ENCODE results near the gene CDC16.
A peak's percentile ranks its signal among the peaks of the same experiment; 100 is the strongest.
"Not testable (repeated sequence)": the region's sequence is repeated elsewhere in the genome, so short reads cannot be mapped to it uniquely, and the experiment has no call there.

Gene CDC16, protein sequence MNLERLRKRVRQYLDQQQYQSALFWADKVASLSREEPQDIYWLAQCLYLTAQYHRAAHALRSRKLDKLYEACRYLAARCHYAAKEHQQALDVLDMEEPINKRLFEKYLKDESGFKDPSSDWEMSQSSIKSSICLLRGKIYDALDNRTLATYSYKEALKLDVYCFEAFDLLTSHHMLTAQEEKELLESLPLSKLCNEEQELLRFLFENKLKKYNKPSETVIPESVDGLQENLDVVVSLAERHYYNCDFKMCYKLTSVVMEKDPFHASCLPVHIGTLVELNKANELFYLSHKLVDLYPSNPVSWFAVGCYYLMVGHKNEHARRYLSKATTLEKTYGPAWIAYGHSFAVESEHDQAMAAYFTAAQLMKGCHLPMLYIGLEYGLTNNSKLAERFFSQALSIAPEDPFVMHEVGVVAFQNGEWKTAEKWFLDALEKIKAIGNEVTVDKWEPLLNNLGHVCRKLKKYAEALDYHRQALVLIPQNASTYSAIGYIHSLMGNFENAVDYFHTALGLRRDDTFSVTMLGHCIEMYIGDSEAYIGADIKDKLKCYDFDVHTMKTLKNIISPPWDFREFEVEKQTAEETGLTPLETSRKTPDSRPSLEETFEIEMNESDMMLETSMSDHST

GRCh38 chr13:114234645-114235421 lies at the start of gene CDC16:
Gene CDC16 (plus strand): TSS chr13:114234897. CDS start chr13:114235085, 188 bp downstream.
- DNase-seq: peak; percentile 98

- DNase-seq: no peak
These were observed 49.3 kb upstream of the CDC16 start for GRCh38 chr13:114185182-114185971.

DNA sequence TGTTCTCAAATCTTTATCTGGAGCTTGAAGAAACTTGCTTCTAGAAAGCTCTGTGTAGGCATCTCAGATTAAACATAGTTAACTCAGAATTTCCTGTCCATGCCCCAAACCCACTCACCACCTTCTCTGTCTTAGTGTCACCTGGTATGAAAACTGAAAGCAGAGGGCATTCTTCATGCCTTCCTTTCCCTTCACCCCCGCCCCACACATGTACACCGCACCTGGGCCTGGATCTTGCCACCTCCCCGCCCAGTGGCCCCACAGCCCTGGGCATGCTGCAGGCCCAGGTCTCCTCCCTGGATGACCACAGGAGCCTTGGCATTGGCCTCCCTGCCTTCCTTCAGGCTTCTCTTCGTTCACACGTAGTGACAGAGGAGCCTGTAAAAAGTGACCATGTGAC lies 39.8 kb upstream of the CDC16 start:
- DNase-seq: no peak

DNA sequence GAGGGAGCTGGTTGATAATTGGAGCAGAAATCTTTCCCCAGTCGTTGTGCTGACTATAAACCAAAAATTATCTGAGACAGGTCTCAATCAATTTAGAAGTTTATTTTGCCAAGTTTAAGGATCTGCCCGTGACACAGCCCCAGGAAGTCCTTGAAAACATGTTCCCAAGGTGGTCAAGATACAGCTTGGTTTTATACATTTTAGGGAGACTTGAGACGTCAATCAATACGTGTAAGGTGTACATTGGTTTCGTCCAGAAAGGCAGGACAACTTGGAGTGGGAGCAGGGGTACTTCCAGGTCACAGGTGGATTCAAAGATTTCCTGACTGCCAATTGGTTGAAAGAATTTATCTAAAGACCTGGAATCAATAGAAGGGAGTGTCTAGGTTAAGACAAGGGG lies 38.1 kb upstream of the CDC16 start:
- no peak for DNase-seq

DNA sequence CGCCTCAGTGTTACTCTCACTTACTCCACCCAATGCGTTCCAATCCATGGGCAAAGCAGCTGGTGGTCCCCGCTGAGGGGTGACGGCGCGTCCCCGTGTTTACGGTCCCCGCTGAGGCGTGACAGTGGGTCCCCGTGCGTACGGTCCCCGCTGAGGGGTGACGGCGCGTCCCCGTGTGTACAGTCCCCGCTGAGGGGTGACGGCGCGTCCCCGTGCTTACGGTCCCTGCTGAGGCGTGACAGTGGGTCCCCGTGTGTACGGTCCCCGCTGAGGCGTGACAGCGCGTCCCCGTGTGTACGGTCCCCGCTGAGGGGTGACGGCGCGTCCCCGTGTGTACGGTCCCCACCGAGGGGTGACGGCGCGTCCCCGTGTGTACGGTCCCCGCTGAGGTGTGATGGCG lies 36.1 kb upstream of the CDC16 start:
- DNase-seq: no peak

- not testable (repeated sequence) for DNase-seq
These were observed 35.2 kb upstream of the CDC16 start for GRCh38 chr13:114199526-114199925.

DNA sequence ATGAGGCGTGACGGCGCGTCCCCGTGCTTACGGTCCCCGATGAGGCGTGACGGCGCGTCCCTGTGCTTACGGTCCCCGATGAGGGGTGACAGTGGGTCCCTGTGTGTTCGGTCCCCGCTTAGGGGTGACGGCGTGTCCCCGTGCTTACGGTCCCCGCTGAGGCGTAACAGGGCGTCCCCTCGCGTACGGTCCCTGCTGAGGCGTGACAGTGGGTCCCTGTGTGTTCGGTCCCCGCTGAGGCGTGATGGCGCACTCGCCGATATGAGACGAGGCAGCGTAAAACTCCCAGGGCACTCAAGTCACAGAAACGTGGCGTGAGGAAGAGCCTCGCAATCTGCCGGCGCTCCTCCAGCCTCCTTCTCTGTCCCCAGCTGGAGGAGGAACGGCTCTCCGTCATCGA lies 34.7 kb upstream of the CDC16 start:
- DNase-seq: no peak

DNA sequence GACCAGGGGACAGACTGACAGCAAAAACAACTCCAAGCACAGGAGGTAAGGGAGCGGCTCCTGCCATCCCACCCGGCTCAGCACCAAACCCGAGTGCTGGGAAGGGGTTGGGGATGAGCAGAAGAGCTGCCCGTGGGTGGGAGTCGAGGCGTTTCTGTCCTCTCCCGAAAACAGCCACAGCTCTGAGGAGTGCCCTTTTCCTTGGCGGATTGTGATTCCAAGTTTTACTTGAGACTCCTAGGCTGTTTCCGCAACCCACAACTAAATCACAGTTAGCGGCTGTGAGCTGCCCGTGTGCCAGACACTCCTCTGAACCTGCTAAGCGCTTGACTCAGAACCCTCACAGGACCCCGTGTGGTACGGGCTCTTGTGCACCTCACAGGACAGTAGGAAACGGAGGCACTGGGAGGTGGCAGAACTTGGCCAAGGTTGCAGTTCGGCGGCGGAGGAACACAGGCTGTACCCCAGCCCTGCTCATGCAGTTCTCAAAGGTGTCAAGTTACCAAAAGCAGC lies 34.2 kb upstream of the CDC16 start:
- DNase-seq: no peak

- no peak for DNase-seq
These were observed 32.1 kb upstream of the CDC16 start for GRCh38 chr13:114202581-114202980.

DNA sequence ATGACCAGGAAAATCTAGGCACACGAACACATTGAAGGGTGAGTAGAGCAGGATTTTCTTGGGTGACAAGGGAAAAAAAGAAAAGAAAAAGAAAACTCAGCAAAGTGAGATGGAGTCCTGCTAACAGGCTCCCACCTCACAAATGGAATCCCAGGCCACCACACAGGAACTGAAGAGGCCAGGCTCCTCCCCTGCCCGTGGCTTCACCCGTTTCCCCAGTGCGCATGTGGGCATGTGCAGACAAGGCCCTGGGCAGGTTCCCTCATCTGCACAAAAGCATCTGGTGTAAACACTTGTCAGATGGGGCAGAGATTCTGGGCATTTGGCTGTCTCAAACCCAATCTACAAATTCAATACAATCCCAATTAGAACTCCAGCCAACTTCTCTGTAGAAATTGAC lies 31.2 kb upstream of the CDC16 start:
- no peak for DNase-seq

DNA sequence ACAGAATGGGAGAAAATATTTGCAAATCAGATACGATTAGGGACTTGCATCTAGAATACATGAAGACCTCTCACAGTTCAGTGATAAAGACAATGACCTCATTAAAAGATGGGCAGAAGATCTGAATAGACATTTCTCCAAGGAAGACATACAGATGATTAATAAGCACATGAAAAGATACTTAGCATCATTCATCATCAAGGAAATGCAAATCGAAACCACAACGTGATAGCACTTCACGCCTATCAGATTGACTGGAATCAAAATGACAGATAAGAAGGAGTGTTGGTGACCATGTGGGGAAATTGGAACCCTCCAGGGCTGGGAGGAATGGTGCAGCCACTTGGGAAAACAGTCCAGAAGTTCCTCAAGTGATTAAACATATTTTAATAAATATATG lies 29.8 kb upstream of the CDC16 start:
- DNase-seq: no peak

DNA sequence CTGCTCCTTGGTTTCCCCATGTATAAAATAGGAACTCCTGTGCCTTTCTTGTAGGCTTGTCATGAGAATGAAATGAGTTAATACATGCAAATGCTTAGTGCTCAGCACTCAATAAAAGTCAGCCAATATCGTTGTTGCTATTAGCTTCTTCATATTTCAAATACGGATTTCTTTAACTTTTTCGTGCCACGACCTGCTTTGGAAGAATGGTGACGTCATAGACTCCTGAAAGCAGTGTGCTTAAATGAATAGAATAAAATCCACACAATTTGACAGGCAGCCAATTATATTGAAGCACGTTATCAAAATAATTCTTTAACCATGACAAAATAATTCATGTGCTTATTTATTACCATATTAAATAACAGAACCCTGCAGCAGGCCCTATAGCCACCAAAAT lies 26.6 kb upstream of the CDC16 start:
- no peak for DNase-seq

DNA sequence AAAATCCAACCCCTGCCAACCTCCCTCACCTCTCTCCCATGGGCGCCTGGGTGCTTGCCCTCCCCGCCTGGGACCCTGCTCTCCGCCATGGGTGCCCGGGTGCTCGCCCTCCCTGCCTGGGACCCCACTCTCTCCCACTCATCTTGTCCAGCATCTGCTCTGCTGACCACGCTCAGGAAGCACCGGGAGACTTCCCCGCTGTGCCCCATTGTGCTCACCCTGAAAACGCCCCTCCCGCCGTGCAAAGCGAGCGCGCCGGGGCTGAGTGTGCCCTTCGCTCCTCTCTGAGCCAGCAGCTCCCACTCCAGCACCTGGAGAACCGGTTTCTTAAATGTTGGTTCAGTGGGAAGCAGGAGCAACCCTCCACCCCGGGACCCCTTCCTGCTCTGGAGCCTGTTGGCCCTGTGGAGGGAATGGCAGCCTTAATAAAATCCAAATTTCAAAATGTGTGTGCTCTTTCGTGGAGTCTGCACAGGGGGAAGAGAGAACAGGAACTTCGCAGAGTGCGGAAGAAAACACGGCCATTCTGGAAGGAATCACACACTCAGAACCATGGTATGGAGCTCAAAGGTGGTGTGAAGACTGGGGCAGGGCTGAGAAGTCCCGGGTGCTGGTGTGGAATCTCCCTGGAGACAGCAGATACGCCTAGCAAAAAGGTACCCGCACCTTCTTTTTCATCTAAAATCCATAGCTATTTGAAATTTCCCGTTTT lies 23.1 kb upstream of the CDC16 start:
- DNase-seq: peak; percentile 74

GRCh38 chr13:114212158-114212495 lies 22.6 kb upstream of the CDC16 start:
- DNase-seq: no peak

- DNase-seq: no peak
These were observed 20.7 kb upstream of the CDC16 start for GRCh38 chr13:114213980-114214379.

DNA sequence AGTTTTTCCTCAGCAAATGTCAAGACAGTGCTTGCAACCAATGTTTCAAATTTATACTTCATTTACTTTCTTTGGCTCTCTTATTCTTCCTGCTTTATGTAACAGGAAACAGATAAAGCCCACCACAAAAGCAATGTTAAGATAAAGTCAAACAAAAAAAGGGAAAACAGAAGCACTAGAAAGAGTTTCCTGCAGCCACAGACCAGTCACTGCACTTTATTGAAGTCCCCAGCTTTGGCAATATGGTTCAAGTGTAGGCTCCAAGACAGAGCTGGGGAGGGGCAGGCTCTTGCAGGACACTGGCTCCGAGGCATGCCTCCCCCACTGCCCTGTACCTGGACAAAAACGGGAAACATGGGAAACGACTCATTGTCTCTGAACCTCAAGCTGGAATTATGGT lies 15.3 kb upstream of the CDC16 start:
- no peak for DNase-seq

GRCh38 chr13:114222461-114222968 lies 12.2 kb upstream of the CDC16 start:
- no peak for DNase-seq

- DNase-seq: no peak
These were observed 10.5 kb upstream of the CDC16 start for GRCh38 chr13:114224201-114224600.

DNA sequence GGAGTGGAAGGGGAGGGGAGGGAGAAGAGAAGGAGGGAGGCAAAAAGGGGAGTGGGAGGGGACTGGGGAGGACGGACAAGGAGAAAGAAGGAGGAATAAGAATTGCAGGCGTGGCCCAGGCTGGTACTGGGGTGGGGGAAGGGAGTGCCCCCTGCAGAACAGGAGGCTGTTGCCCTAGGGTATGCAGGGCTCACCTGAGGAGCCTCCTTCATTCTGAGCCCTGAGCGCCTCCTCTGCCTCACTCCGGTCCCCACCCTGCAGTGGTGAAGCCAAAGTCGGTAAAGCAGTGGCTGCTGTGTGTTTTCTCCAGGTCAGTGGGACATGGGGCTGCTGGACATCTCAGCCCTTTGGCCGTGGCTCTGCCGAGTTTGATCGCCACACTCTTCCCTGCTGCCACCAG lies 9.1 kb upstream of the CDC16 start:
- DNase-seq: no peak

DNA sequence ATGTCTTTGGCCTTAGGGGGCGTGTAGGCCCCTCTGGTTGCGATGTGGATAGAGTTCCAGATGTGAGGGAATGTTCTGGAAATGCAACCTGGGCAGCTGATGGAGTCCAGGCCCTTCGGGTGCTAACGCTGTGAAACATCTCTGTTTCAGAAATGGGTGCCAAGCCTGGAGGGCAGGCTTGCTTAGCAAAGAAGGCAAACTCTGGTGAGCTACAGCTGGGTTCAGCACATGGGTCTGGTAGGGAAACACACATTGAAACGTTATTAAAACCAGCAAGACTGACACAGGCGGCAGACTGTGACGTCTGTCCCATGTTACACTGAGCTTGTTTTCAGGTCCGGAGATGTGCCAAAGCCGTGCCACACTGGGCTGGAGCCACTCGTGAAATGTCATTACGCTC lies 8.6 kb upstream of the CDC16 start:
- no peak for DNase-seq

DNA sequence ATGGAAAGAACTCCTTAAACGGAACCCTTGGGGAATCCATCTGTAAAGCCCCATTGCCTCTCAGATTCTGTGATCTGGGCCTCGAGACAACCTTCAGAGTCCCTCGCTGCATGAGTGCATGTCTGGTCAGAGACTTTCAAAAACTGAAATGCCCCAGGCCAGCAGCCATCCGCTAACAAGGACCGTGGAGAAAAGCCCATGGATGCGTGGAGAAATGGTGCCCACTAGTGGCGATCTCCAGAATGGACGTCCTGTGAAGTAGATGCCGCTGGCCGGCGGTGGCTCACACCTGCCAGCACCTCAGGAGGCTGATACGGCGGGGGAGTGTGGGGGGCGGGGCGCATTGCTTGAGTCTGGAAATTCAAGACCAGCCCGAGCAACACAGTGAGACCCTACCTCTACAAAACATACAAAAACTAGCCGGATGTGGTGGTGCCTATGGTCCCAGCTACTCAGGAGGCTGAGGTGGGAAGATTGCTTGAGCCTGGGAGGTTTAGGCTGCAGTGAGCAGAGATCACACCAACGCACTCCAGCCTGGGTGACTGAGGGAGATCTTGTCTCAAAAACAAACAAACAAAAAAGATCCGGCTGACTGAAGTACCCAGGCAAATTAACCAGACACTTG lies 7.9 kb upstream of the CDC16 start:
- peak; percentile 81 for DNase-seq

DNA sequence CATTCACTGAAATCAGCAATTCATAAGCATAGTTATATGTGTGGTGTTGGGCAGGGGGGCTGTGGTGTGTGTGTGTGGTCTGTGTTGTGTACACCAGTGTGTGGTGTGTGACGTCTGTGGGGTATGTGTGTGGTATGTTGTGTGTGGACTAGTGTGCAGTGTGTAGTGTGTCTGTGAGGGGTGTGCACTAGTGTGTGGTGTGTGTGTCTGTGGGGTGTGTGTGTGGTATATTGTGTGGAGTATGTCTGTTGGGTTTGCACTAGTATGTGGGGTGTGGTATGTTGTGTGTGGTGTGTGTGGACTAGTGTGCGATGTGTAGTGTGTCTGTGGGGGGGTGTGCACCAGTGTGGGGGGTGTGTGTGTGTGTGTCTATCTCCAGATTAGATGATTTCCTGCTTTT lies 7.2 kb upstream of the CDC16 start:
- DNase-seq: no peak

Measured in NCI-H146 (cell line).